ENCODE measurements around the gene NID2.

Gene NID2

DNA sequence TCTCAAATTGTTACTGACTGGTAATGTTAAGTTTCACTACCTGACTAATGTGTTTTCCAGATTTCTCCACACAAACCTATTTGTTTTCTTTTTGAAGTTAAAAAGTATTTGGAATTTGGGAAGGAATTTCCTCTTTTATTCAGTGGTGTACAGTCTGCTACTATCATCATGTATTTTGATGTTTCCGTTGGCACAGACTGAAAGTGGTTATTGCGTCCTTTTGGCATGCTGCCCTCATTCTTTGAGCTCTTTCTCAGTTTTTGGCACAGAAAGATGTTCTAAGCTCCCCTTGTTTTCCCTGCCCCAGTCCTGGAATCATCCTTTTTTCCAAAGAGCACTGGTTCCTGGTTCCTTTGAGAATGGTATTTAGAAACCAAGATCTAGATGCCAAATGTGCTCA, 110.9 kb downstream of the NID2 start:
- DNase-seq (ENCODE audit: low read depth), result no peak
